K562 (cell line): ENCODE data around the gene GIPR. TPM values are rescaled to one million over a fixed set of nuclear protein-coding genes. Genes with fewer than 3 reads are reported as not detected.

ENCODE experiments used
- ATAC-seq: fragments of 200-7000 bp; cut with Tn5 transposase; 3 replicates; pipeline ENCODE4 v1.9.1; 2020; ENCODE audit warnings: moderate library complexity
- BruUV-seq: library from RNA; stranded (reverse); fragments of 400-500 nt; replicated peaks from 2 replicates; lab custom pipeline; 2021; lab: Mats Ljungman, UMichigan
- CTCF ChIA-PET: fragments of 300-600 bp; formaldehyde crosslinking; extraction: SDS; loops from one replicate; lab custom pipeline; 2021; ENCODE audit warnings: low intra/inter-chr PET ratio; lab: Yijun Ruan, JAX
- POLR2A ChIA-PET: fragments of 300-600, 350-650 bp; sonication (Branson Sonifier 250); formaldehyde crosslinking; extraction: SDS; loops from one replicate; lab custom pipeline; 2021; ENCODE audit warnings: antibody characterized with exemption, inconsistent platforms; lab: Yijun Ruan, JAX
- DNase-seq, 4 experiments: peaks; one replicate each; pipeline versions ENCODE4 v3.0.0 to v3.0.0-alpha.2; 2011 to 2018; ENCODE audit warnings: low spot score in 3 of 4, mixed read lengths in 3 of 4; ENCODE audit errors: extremely low read depth in 1 of 4
- FAIRE-seq: peaks from 2 replicates; lab custom pipeline; 2011; peaks lifted over from hg19 to GRCh38; lab: Jason Lieb, UNC
- H2AFZ ChIP-seq: 2 replicates; pipeline ENCODE4 v1.6.0; 2011; ENCODE audit warnings: low read depth, low read length, control low read depth, inconsistent platforms
- H3K27ac ChIP-seq: fragments of 200-600 bp; 3 replicates; pipeline ENCODE4 v1.8.0; 2011; ENCODE audit warnings: low read depth, mild to moderate bottlenecking, control low read depth, inconsistent platforms, low read length, moderate library complexity, mixed read lengths; ENCODE audit errors: extremely low read depth
- H3K27me3 ChIP-seq, 2 experiments: fragments of 300-600 bp in 1 of 2; 2 replicates in 1 of 2; 3 replicates in 1 of 2; pipeline versions ENCODE4 v1.6.0 to v1.8.0; 2011; ENCODE audit warnings: inconsistent platforms in 2 of 2, low read length in 2 of 2, mild to moderate bottlenecking in 1 of 2, mixed read lengths in 1 of 2, moderate library complexity in 1 of 2; ENCODE audit not compliant: control insufficient read depth in 2 of 2, insufficient read depth in 2 of 2
- H3K36me3 ChIP-seq: fragments of 300-600 bp; 3 replicates; pipeline ENCODE4 v1.8.0; 2011; ENCODE audit warnings: mild to moderate bottlenecking, low read length, inconsistent platforms; ENCODE audit not compliant: control insufficient read depth, insufficient read depth
- H3K4me1 ChIP-seq, 2 experiments: fragments of 200-600 bp in 1 of 2; replicated peaks in 1 of 2; 2 replicates in 1 of 2; 3 replicates in 1 of 2; pipeline versions ENCODE4 v1.5.1 to v1.8.0; 2011; ENCODE audit warnings: inconsistent platforms in 2 of 2, low read length in 2 of 2, mild to moderate bottlenecking in 1 of 2, mixed read lengths in 1 of 2, moderate library complexity in 1 of 2; ENCODE audit not compliant: control insufficient read depth in 2 of 2, insufficient read depth in 2 of 2
- H3K4me2 ChIP-seq: 2 replicates; pipeline ENCODE4 v1.6.1; 2011; ENCODE audit warnings: low read length, control low read depth, inconsistent platforms, mixed read lengths; ENCODE audit not compliant: insufficient read depth
- H3K4me3 ChIP-seq: fragments of 200-600 bp; sonication (generic), shearing (Covaris generic); 2 replicates; pipeline ENCODE4 v1.5.1; 2016; ENCODE audit warnings: control low read depth, inconsistent platforms
- H3K79me2 ChIP-seq: fragments of 200-600 bp; 3 replicates; pipeline ENCODE4 v1.8.0; 2011; ENCODE audit warnings: low read length, inconsistent platforms; ENCODE audit not compliant: control insufficient read depth, insufficient read depth
- H3K9ac ChIP-seq, 2 experiments: 2 replicates each; pipeline versions ENCODE4 v1.6.0 to v1.6.1; 2011; ENCODE audit warnings: low read depth in 2 of 2, low read length in 2 of 2, control low read depth in 1 of 2, inconsistent platforms in 1 of 2, mild to moderate bottlenecking in 1 of 2, mixed read lengths in 1 of 2; ENCODE audit not compliant: insufficient read depth in 1 of 2
- H3K9me1 ChIP-seq: one replicate; pipeline ENCODE4 v1.6.0; 2011; ENCODE audit warnings: inconsistent platforms, mild to moderate bottlenecking, low read length, moderate library complexity; ENCODE audit not compliant: control insufficient read depth, insufficient read depth
- H3K9me3 ChIP-seq: replicated peaks from 2 replicates; pipeline ENCODE4 v1.5.1; 2011; ENCODE audit warnings: low read depth, low read length, inconsistent platforms; ENCODE audit not compliant: control insufficient read depth, insufficient read depth
- H4K20me1 ChIP-seq: replicated peaks from 2 replicates; pipeline ENCODE4 v1.6.1; 2011; ENCODE audit warnings: low read length, inconsistent platforms, mixed read lengths; ENCODE audit not compliant: control insufficient read depth, insufficient read depth
- BCL6 ChIP-seq: fragments of 250-450 bp; sonication (Bioruptor Pico); IDR thresholded peaks from 2 replicates; pipeline ENCODE4 v1.4.0; 2020
- DIDO1 ChIP-seq: fragments of 450-650 bp; IDR thresholded peaks from 2 replicates; pipeline ENCODE4 v1.6.1; 2016; ENCODE audit warnings: low read depth, missing biosample characterization, missing genetic modification characterization
- DMBX1 ChIP-seq: fragments of 250-450 bp; sonication (Bioruptor Pico); IDR thresholded peaks from 2 replicates; pipeline ENCODE4 v1.8.0; 2022; ENCODE audit warnings: inconsistent platforms, mild to moderate bottlenecking, moderate library complexity, borderline replicate concordance
- HDAC8 ChIP-seq: fragments of 450-650 bp; IDR thresholded peaks from 2 replicates; pipeline ENCODE4 v1.6.1; 2016; ENCODE audit warnings: mild to moderate bottlenecking, missing genetic modification characterization, moderate library complexity, missing compliant biosample characterization
- HEY1 ChIP-seq: fragments of 250-450 bp; sonication (Bioruptor Pico); IDR thresholded peaks from 2 replicates; pipeline ENCODE4 v1.5.0; 2020; ENCODE audit warnings: mild to moderate bottlenecking, moderate library complexity, borderline replicate concordance
- MCM3 ChIP-seq: fragments of 450-650 bp; IDR thresholded peaks from 2 replicates; pipeline ENCODE4 v1.6.1; 2016
- MTA2 ChIP-seq: fragments of 450-650 bp; IDR thresholded peaks from 2 replicates; pipeline ENCODE4 v1.6.1; 2016; ENCODE audit warnings: low read depth
- MTF1 ChIP-seq: fragments of 250-450 bp; sonication (Bioruptor Pico); IDR thresholded peaks from 2 replicates; pipeline ENCODE4 v1.9.0; 2021; ENCODE audit warnings: moderate library complexity, mild to moderate bottlenecking, inconsistent platforms, borderline replicate concordance
- RBM22 ChIP-seq: fragments of 200-400 bp; formaldehyde crosslinking; IDR thresholded peaks from 2 replicates; pipeline ENCODE4 v1.6.1; 2018; ENCODE audit warnings: low read length, low read depth; ENCODE audit not compliant: poor library complexity, severe bottlenecking
- SMARCC2 ChIP-seq: fragments of 450-650 bp; IDR thresholded peaks from 2 replicates; pipeline ENCODE4 v1.6.1; 2017; ENCODE audit warnings: antibody characterized with exemption, moderate library complexity, mild to moderate bottlenecking, low read depth
- SP2 ChIP-seq: IDR thresholded peaks from 2 replicates; pipeline ENCODE4 v1.6.1; 2011; ENCODE audit warnings: mild to moderate bottlenecking, low read depth, low read length, moderate library complexity; ENCODE audit not compliant: poor library complexity, severe bottlenecking; ENCODE audit errors: extremely low read depth
- TBP ChIP-seq: optimal IDR thresholded peaks from 2 replicates; pipeline ENCODE3; 2011; ENCODE audit warnings: low read depth, low read length, improper control_type of control experiment
- ZBTB7A ChIP-seq: IDR thresholded peaks from 2 replicates; pipeline ENCODE4 v1.6.1; 2011; ENCODE audit warnings: low read depth, mild to moderate bottlenecking, low read length, moderate library complexity, borderline replicate concordance; ENCODE audit not compliant: control insufficient read depth
- ZNF212 ChIP-seq: fragments of 450-650 bp; formaldehyde crosslinking; IDR thresholded peaks from 2 replicates; pipeline ENCODE4 v1.4.0; 2020; ENCODE audit warnings: mild to moderate bottlenecking
- ZNF24 ChIP-seq: fragments of 450-650 bp; IDR thresholded peaks from 2 replicates; pipeline ENCODE4 v1.6.1; 2016
- ZNF507 ChIP-seq: conservative IDR thresholded peaks from 2 replicates; pipeline ENCODE4 v1.6.1; 2017; ENCODE audit warnings: missing genetic modification characterization, missing compliant biosample characterization
- WGBS: fragments of 100-300 bp; shearing (Covaris generic); methylation state at CpG from one replicate; pipeline ENCODE4 v1.1.6; 2016; ENCODE audit warnings: low coverage, mixed read lengths; ENCODE audit not compliant: insufficient coverage; ENCODE audit errors: missing lambda C conversion rate; 5-methylcytosine and 5-hydroxymethylcytosine counted together
- in situ Hi-C: fragments of 300-500 bp; cut with MboI; formaldehyde crosslinking; loops from 4 replicates; pipeline ENCODE4 v1.15.0; 2018; ENCODE audit warnings: inconsistent platforms, mixed read lengths
- intact Hi-C: fragments of 100-400 bp; cut with micrococcal nuclease; formaldehyde crosslinking; loops from 2 replicates; pipeline ENCODE4 v1.14.2; 2022
- polyA plus RNA-seq, 8 experiments: library from polyadenylated mRNA; depleted of rRNA in 4 of 8; stranded (reverse) in 5 of 8; unstranded in 3 of 8; fragments of >200 nt; fragmentation: Nextera tagmentation in 2 of 8; fragmentation: Illumina TruSeq in 1 of 8; extraction: Ambion mirVana in 2 of 8; extraction: Trizol in 1 of 8; gene quantifications; 2 replicates each; pipeline versions ENCODE4 v1.2.1 to v1.2.3, GENCODE V29; 2011 to 2014; ENCODE audit warnings: inconsistent platforms in 1 of 8, missing spikeins in 1 of 8
- total RNA-seq, 7 experiments: library from RNA; depleted of rRNA in 6 of 7; stranded (reverse); fragments of >200 nt in 6 of 7; fragmentation: Illumina TruSeq in 2 of 7; extraction: Trizol in 2 of 7; gene quantifications; 2 replicates each; pipeline versions ENCODE4 v1.2.1 to v1.2.3, GENCODE V29; 2011 to 2021; ENCODE audit warnings: low replicate concordance in 1 of 7

Gene GIPR
- total and polyA plus RNA-seq, 9 of the 15 experiments (the other 6 are each of a cell fraction or from before 2014, with no cell fraction given): 2.2 to 26.8 (median 12.7) TPM

DNA sequence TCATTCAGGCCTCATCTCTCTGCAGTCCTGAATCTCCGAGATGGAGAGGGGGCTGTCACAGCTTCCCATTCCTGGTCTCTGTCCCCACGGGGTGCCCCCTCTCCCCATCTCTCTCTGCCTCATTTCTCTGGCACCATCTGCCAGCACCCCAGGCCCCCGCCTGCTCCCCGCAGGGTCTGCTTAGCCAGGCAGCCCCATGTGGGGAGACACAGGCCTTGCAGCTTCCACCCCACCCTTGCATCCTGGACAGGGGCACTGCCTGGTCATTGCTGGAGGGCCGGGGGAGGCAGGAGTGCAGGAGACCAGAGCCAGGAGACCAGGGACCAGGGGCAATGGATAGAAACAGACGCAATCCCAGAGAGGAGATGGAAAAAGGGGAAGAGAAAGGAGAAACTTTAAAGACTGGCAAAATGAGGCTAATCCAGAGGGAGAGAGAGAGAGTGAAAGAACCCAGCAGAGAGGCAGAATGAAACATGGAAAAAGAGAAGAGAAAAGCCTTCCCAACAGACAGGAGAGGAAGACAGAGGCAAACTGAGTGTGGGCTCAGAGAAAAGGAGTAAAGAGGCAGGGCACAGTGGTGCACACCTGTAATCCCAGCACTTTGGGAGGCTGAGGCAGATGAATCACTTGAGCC lies 8.8 kb upstream of the GIPR start:
- CTCF ChIA-PET: no interaction called here
- FAIRE-seq (no peak), ATAC-seq (peak; percentile 49; the same call in 2 of the 3 replicates), DNase-seq (peak in 2 of 4 experiments; percentile 14)
- Histone ChIP-seq H3K9me1 (no peaks in the 10 kb centered on the region), H3K36me3 (no peaks in the 10 kb centered on the region), H3K9me3 (no peaks in the 10 kb centered on the region), H4K20me1 (no peaks in the 10 kb centered on the region), H3K27ac (no peak overlapping the region), H3K4me1 (peaks cover 0 to 7% of the 10 kb centered on the region in 2 experiments; a peak in 3 of 5 replicates), H3K4me3 (no peak overlapping the region), H3K9ac (no peak overlapping the region), H3K4me2 (no peak overlapping the region), H3K79me2 (no peaks in the 10 kb centered on the region), H2AFZ (no peak overlapping the region), H3K27me3 (no peaks in the 10 kb centered on the region)
- peak; percentile 38; the same call in 1 of the 2 replicates for TF ChIP-seq ZBTB7A
- TF ChIP-seq SMARCC2: no peak
- TF ChIP-seq MCM3: peak; percentile 8; the same call in 1 of the 2 replicates
- POLR2A ChIA-PET: interaction anchor here (0.9 kb wide), 2 partner anchors 8 to 12 kb away, joined by 3 read pairs; no protein-coding TSS in a partner anchor
- intact Hi-C loops (no loop called here), in situ Hi-C loops (no loop called here)
- WGBS: 30% methylated on average over 4 of the region's 6 CpGs
- BruUV-seq: no TSS peak

DNA sequence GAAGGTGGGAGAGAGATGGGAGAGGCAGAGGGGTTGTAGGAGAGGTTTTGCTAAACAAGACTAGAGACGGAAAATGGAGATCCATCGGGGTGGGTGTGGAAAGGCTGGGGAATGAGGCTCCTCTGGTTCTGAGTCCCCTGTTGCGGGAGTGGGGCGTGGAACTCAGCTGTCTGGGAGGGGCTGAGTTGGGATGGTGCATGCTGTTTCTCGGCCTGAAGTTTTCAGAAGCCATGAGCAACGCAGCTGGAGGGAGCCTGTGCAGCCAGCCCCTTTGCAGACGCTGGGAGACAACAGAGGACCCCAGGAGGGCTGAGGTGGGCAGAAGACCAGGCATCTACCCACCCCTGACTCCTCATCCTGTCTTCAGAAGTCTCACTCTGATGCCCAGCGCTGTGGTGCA lies 7.4 kb upstream of the GIPR start:
- ChIA-PET CTCF (no interaction called here), POLR2A (interaction anchor here (1.4 to 2.0 kb wide), 2 partner anchors 9 kb away, joined by 5 to 7 read pairs; no protein-coding TSS in a partner anchor)
- peak overlapping the region in 1 of 2 experiments; percentile 81; a peak in 2 of 4 replicates for H3K9ac ChIP-seq
- intact Hi-C loops: no loop called here
- peaks cover 0 to 7% of the 10 kb centered on the region in 2 experiments; a peak in 3 of 5 replicates for H3K4me1 ChIP-seq
- TF ChIP-seq HEY1 (CRISPR knock-in tag) (no peak), TBP (no peak), BCL6 (no peak), DMBX1 (CRISPR knock-in tag) (no peak), ZNF212 (CRISPR knock-in tag) (no peak), ZNF24 (no peak), MTA2 (no peak), RBM22 (no peak), HDAC8 (tag) (no peak), MTF1 (CRISPR knock-in tag) (no peak), DIDO1 (tag) (no peak), ZNF507 (tag) (no peak), SP2 (no peak)
- WGBS: 16% methylated on average over 8 of the region's 8 CpGs
- H3K9me1 ChIP-seq: no peaks in the 10 kb centered on the region
- in situ Hi-C loops: no loop called here
- H3K79me2 ChIP-seq: no peaks in the 10 kb centered on the region
- no peaks in the 10 kb centered on the region for H3K9me3 ChIP-seq
- DNase-seq (peak in 2 of 4 experiments; percentile 15 to 17), FAIRE-seq (no peak), ATAC-seq (peak; percentile 48; the same call in 2 of the 3 replicates)
- no peak overlapping the region for H3K27ac ChIP-seq
- BruUV-seq: no TSS peak
- H4K20me1 ChIP-seq: no peaks in the 10 kb centered on the region
- H3K36me3 ChIP-seq: no peaks in the 10 kb centered on the region
- no peak overlapping the region for H3K4me2 ChIP-seq
- no peaks in the 10 kb centered on the region; a peak in 1 of 5 replicates for H3K27me3 ChIP-seq
- H2AFZ ChIP-seq: peak overlapping the region; percentile 22
- no peak overlapping the region for H3K4me3 ChIP-seq
